Testis (tissue), 3 donors: ENCODE data around the gene UPF1. TPM values are rescaled to one million over a fixed set of nuclear protein-coding genes. Genes with fewer than 3 reads are reported as not detected.

ENCODE experiments used
- DNase-seq: peaks from one replicate; pipeline ENCODE4 v3.0.0-alpha.2; 2019
- H3K27ac ChIP-seq, 2 donors: fragments of 200-600 bp; sonication (generic); one replicate each; pipeline ENCODE4 v1.5.1; 2019
- H3K27me3 ChIP-seq: fragments of 200-600 bp; sonication (generic); one replicate; pipeline ENCODE4 v1.5.1; 2019
- H3K36me3 ChIP-seq: fragments of 200-600 bp; sonication (generic); one replicate; pipeline ENCODE4 v1.5.1; 2017; ENCODE audit warnings: low read depth; ENCODE audit errors: missing control alignments
- H3K4me1 ChIP-seq: fragments of 200-600 bp; sonication (generic); one replicate; pipeline ENCODE4 v1.5.1; 2019
- H3K4me3 ChIP-seq, 2 donors: fragments of 200-600 bp; sonication (generic); one replicate each; pipeline ENCODE4 v1.5.1; 2017 to 2019
- H3K9me3 ChIP-seq: fragments of 200-600 bp; sonication (generic); one replicate; pipeline ENCODE4 v1.5.1; 2017
- CTCF ChIP-seq, 3 experiments: fragments of 450-650 bp in 2 of 3; fragments of 200-600 bp in 1 of 3; sonication (generic) in 1 of 3; IDR thresholded peaks; one replicate each; pipeline ENCODE4 v1.5.1; 2016 to 2019; ENCODE audit warnings: antibody characterized with exemption in 3 of 3, mild to moderate bottlenecking in 2 of 3, moderate library complexity in 1 of 3
- POLR2A ChIP-seq: fragments of 450-650 bp; IDR thresholded peaks from one replicate; pipeline ENCODE4 v1.6.1; 2017; ENCODE audit warnings: antibody characterized with exemption, mild to moderate bottlenecking, moderate library complexity
- WGBS, 2 donors: methylation state at CpG; one replicate each; pipeline ENCODE4 v1.1.5; 2018; 5-methylcytosine and 5-hydroxymethylcytosine counted together
- intact Hi-C: fragments of 100-400 bp; cut with DNase I; formaldehyde crosslinking; loops from one replicate; pipeline ENCODE4 v1.15.1; 2023; ENCODE audit warnings: low total_unique reads
- polyA plus RNA-seq: library from polyadenylated mRNA; stranded (reverse); fragments of 350-450 nt; fragmentation: Illumina TruSeq; extraction: RNeasy Lipid Tissue Mini Kit (QIAGEN cat#74804); gene quantifications from one replicate; pipeline ENCODE4 v1.2.3, GENCODE V29; 2014; ENCODE audit warnings: low read depth, low replicate concordance; ENCODE audit not compliant: insufficient read depth
- total RNA-seq, 2 donors: library from RNA; depleted of rRNA; stranded (reverse); fragments of >200 nt; gene quantifications; one replicate each; pipeline ENCODE4 v1.2.3, GENCODE V29; 2016

The UPF1 gene
- total and polyA plus RNA-seq, 3 donors from 2014 or later, result 99.0 to 188 (median 176) TPM

- H3K27ac ChIP-seq, result peak overlapping the region in 1 of 2 donors; percentile 39
- H3K4me3 ChIP-seq, result no peak overlapping the region
- 38 to 39% methylated on average over 12 to 25 of the region's 25 CpGs for WGBS, 2 donors
- no peaks in the 10 kb centered on the region for H3K9me3 ChIP-seq
- H3K4me1 ChIP-seq, result peaks cover 15% of the 10 kb centered on the region
- TF ChIP-seq POLR2A (no peak), CTCF (IDR thresholded peaks at IDR 0.05) (no peak)
- no peaks in the 10 kb centered on the region for H3K27me3 ChIP-seq
- DNase-seq, result no peak
- H3K36me3 ChIP-seq, result no peaks in the 10 kb centered on the region
- intact Hi-C loops, result no loop called here
Measured at GRCh38 chr19:18870531-18871172, 38.9 kb downstream of the UPF1 start.

GRCh38 chr19:18871543-18871942, 39.8 kb downstream of the UPF1 start:
- intact Hi-C loops, result no loop called here
- 66 to 74% methylated on average over 7 of the region's 7 CpGs for WGBS, 2 donors

GRCh38 chr19:18875726-18876125, 44.0 kb downstream of the UPF1 start:
- WGBS, 2 donors, result 61 to 71% methylated on average over 5 of the region's 5 CpGs
- no peaks in the 10 kb centered on the region for H3K27me3 ChIP-seq
- no peaks in the 10 kb centered on the region for H3K36me3 ChIP-seq
- DNase-seq, result no peak
- peaks cover 8% of the 10 kb centered on the region for H3K4me1 ChIP-seq
- intact Hi-C loops, result no loop called here
- no peak overlapping the region for H3K4me3 ChIP-seq
- H3K9me3 ChIP-seq, result no peaks in the 10 kb centered on the region
- no peak for TF ChIP-seq POLR2A
- no peak for TF ChIP-seq CTCF (IDR thresholded peaks at IDR 0.05)
- no peak overlapping the region for H3K27ac ChIP-seq

More at GRCh38 chr19:18871543-18871942, 39.8 kb downstream of the UPF1 start:
- peaks cover 15% of the 10 kb centered on the region for H3K4me1 ChIP-seq
- no peaks in the 10 kb centered on the region for H3K27me3 ChIP-seq
- no peak overlapping the region for H3K27ac ChIP-seq
- no peaks in the 10 kb centered on the region for H3K36me3 ChIP-seq
- no peak for TF ChIP-seq POLR2A
- no peak for TF ChIP-seq CTCF (IDR thresholded peaks at IDR 0.05)
- DNase-seq, result no peak
- no peaks in the 10 kb centered on the region for H3K9me3 ChIP-seq
- H3K4me3 ChIP-seq, result no peak overlapping the region

GRCh38 chr19:18876865-18877264, 45.1 kb downstream of the UPF1 start:
- Histone ChIP-seq H3K36me3 (no peaks in the 10 kb centered on the region), H3K9me3 (no peaks in the 10 kb centered on the region), H3K4me1 (peaks cover 2% of the 10 kb centered on the region), H3K27me3 (no peaks in the 10 kb centered on the region), H3K4me3 (no peak overlapping the region), H3K27ac (no peak overlapping the region)
- DNase-seq, result no peak
- WGBS, 2 donors, result 96 to 97% methylated on average over 7 of the region's 7 CpGs
- intact Hi-C loops, result no loop called here
- no peak for TF ChIP-seq CTCF (IDR thresholded peaks at IDR 0.05)
- no peak for TF ChIP-seq POLR2A
